Measurements from ENCODE around the gene PRKCH.

DNA sequence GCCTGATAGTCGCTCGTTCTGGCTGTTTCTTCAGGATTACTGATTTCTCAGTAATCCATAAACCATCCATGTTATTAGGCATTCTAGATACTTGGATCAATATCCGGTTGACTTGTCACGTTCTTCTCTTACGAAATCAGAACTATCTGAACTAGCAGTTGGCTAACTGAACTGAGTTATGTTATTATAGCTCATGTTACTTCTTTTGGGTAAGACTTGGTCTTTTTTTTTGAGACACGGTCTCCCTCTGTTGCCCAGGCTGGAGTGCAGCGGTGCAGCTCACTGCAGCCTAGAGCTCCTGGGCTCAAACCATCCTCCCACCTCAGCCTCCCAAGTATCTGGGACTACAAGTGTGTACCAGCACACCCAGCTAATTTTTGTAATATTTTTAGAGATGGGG lies 178.6 kb downstream of the PRKCH start:
- TF ChIP-seq POLR2A (IDR thresholded peaks at IDR 0.05) (no peak), CTCF (IDR thresholded peaks at IDR 0.05) (no peak)

All from esophagus squamous epithelium (tissue), 4 donors.